NCI-H2196 treated with DMSO at 0.1 percent for 48 hours (cell line): Measurements from ENCODE around the gene ADAM22.
"Not testable (repeated sequence)": the region's sequence is repeated elsewhere in the genome, so short reads cannot be mapped to it uniquely, and the experiment has no call there.

ENCODE experiments used
- DNase-seq: peaks from one replicate; lab custom pipeline; 2025; ENCODE audit not compliant: unreplicated experiment; lab: John Stamatoyannopoulos, UW

The ADAM22 gene, protein sequence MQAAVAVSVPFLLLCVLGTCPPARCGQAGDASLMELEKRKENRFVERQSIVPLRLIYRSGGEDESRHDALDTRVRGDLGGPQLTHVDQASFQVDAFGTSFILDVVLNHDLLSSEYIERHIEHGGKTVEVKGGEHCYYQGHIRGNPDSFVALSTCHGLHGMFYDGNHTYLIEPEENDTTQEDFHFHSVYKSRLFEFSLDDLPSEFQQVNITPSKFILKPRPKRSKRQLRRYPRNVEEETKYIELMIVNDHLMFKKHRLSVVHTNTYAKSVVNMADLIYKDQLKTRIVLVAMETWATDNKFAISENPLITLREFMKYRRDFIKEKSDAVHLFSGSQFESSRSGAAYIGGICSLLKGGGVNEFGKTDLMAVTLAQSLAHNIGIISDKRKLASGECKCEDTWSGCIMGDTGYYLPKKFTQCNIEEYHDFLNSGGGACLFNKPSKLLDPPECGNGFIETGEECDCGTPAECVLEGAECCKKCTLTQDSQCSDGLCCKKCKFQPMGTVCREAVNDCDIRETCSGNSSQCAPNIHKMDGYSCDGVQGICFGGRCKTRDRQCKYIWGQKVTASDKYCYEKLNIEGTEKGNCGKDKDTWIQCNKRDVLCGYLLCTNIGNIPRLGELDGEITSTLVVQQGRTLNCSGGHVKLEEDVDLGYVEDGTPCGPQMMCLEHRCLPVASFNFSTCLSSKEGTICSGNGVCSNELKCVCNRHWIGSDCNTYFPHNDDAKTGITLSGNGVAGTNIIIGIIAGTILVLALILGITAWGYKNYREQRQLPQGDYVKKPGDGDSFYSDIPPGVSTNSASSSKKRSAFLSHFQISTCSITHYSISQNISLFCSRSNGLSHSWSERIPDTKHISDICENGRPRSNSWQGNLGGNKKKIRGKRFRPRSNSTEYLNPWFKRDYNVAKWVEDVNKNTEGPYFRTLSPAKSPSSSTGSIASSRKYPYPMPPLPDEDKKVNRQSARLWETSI

GRCh38 chr7:87933953-87934698 lies at the start of gene ADAM22:
Gene ADAM22 (plus strand): TSS chr7:87934251. CDS start chr7:87934466, 215 bp downstream.
- peak; percentile 94 for DNase-seq

DNA sequence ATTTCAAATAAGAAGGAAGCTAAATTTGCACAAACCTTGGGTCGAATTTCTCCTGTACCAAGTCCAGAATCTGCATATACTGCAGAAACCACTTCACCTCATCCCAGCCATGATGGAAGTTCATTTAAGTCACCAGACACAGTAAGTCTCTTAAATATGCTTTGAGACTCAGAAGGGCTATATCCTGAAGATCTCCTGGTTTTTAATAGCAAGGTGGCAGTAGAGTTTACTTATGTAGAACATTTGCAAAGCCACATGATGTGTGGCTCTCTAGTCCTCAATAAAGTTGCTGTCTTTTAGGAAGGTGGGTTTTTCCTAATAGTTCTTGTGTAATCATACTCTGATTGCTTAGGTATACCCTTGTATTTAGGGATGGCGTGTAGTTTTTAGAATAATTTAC lies 49.0 kb upstream of the ADAM22 start:
- DNase-seq: no peak

DNA sequence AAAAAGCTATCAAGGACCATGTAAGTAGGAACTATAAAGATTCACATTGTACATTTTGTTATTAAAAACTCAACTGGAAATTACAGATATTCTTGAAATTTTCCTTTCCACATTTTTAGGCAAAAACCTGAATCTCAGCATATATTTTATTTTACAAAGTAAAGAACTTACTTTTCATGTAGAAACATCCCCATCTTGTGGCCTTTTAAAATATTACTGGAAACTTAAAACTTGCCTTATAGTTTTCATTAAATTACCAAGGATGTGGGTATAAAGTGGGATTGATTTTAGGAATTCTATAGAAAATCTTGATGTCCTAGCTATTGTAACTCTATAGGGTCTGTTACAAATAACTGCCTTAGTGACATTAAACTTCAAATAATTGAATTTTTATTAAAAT lies 47.2 kb upstream of the ADAM22 start:
- DNase-seq: no peak

GRCh38 chr7:87895363-87895762 lies 38.7 kb upstream of the ADAM22 start:
- no peak for DNase-seq

DNA sequence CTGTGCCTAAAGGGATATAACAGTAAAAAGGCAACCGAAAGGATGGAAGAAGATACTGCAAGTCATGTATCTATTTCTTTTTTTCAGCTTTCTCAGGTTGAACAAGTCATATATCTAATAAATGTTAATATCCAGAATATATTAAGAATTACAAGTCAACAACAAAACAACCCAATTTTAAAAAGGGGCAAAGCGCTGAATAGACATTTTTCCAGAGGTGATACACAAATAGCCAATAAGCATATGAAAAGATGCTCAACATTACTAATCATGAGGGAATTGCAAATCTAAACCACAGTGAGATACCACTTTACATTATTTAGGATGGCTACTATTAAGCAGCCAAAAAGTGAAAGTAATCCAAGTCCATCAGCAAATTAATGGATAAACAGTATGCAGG lies 34.8 kb upstream of the ADAM22 start:
- no peak for DNase-seq

DNA sequence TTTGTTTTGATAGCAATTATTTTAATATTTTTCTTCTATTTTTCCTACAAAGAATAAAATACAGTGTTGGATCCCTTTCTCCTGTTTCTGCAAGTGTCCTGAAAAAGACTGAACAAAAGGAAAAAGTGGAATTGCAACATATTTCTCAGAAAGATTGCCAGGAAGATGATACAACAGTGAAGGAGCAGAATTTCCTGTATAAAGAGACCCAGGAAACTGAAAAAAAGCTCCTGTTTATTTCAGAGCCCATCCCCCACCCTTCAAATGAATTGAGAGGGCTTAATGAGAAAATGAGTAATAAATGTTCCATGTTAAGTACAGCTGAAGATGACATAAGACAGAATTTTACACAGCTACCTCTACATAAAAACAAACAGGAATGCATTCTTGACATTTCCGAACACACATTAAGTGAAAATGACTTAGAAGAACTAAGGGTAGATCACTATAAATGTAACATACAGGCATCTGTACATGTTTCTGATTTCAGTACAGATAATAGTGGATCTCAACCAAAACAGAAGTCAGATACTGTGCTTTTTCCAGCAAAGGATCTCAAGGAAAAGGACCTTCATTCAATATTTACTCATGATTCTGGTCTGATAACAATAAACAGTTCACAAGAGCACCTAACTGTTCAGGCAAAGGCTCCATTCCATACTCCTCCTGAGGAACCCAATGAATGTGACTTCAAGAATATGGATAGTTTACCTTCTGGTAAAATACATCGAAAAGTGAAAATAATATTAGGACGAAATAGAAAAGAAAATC lies 26.7 kb upstream of the ADAM22 start:
- not testable (repeated sequence) for DNase-seq

DNA sequence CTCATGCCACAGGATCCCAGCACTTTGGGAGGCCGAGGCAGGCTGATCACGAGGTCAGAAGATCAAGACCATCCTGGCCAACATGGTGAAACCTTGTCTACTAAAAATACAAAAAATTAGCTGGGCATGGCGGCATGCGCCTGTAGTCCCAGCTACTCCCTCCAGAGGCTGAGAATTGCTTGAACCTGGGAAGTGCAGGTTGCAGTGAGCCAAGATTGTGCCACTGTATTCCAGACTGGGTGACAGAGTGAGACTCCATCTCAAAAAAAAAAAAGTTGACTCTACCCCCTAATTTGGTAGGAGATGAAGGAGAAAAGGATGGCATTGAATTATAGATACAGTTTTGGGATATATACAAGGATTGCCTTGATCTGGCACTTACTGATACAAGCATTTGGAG lies 25.2 kb upstream of the ADAM22 start:
- DNase-seq: not testable (repeated sequence)

GRCh38 chr7:87912121-87912520 lies 21.9 kb upstream of the ADAM22 start:
- DNase-seq: no peak

DNA sequence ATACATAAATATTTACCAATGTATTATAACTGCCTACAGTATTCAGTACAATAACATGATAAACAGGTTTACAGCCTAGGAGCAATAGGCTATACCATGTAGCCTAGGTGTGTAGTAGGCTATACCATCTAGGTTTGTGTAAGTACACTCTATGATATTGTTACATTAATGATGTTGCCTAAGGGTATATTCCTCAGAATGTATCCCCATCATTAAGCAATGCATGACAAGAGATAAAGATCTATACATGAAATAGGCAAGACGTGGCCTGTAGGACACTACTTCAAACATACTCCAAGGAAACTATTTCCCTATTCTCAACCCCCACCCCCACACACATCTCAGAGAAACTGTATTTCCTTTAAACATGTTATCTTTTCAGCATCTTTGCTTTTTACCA lies 15.3 kb upstream of the ADAM22 start:
- DNase-seq: no peak

DNA sequence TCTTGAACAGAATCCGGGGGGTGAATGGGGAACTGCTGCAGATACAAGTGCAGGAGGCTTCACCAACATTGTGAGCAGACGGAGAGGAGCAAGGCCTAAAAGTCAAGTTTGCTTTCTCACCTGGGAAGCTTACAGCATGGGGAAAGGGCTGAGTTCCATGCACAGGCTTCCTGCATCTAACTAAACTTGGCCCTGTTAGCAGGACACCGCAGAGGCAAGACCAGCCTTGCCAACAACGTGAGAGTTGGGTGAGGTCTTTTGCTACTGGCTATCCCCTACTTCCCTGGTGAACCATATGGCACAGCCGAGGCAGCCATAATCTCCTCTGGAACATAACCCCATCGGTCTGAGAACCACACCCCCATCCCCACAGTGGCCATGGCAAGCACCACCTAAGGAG lies 14.2 kb upstream of the ADAM22 start:
- no peak for DNase-seq

DNA sequence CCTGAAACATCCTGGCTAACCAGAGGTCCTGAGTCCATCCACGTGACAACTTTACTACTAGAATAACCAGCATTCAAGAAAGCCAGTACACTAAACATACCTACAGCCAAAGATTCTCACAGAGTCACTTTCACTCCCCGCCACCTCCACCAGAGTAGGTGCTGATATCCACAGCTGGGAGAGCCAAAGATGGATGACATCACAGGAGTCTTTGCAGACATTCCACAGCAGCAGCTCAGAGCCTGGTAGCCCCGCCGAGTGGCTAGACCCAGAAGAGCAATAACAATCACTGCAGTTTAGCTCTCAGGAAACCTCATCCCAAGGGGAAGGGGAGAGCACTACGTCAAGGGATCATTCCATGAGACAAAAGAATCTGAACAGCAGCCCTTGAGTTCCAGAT lies 13.5 kb upstream of the ADAM22 start:
- DNase-seq: no peak

- not testable (repeated sequence) for DNase-seq
Observed at GRCh38 chr7:87922759-87923395, 11.2 kb upstream of the ADAM22 start.

- DNase-seq: no peak
Observed at GRCh38 chr7:87926581-87927461, 7.2 kb upstream of the ADAM22 start.

GRCh38 chr7:87933605-87933952 lies 472 bp upstream of the ADAM22 start:
- no peak for DNase-seq

- DNase-seq: no peak
Observed at GRCh38 chr7:87934699-87935383, 790 bp downstream of the ADAM22 start.

DNA sequence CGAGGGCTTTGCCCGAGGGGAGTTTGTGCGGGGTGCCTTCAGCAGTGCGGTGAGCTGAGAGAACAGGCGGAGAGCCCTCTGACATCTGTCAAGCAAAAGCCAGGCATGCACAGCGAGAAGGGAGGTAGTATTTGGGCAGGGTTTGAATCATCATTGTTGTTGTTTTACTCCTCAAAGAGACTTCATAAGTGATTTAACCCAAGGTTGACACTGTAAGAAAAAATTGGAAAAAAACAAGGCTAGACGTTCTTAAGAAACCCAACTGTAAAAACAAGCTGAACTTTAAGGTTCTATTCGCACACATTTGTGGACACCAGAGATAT lies 1.3 kb downstream of the ADAM22 start:
- DNase-seq: no peak

- DNase-seq: no peak
Observed at GRCh38 chr7:87941138-87941537, 7.1 kb downstream of the ADAM22 start.

- DNase-seq: no peak
Observed at GRCh38 chr7:87944547-87944946, 10.5 kb downstream of the ADAM22 start.

GRCh38 chr7:87945926-87946325 lies 11.9 kb downstream of the ADAM22 start:
- DNase-seq: not testable (repeated sequence)
